Ureter (tissue), 1 donor: ENCODE data around the gene NOL6. TPM values are rescaled to one million over a fixed set of nuclear protein-coding genes. Genes with fewer than 3 reads are reported as not detected.
"Not testable (repeated sequence)": the region's sequence is repeated elsewhere in the genome, so short reads cannot be mapped to it uniquely, and the experiment has no call there.

Source experiments
- DNase-seq: peaks from one replicate; pipeline ENCODE4 v3.0.0-alpha.2; 2020; ENCODE audit warnings: low spot score
- total RNA-seq: library from RNA; stranded (reverse); gene quantifications from one replicate; pipeline ENCODE4 v1.2.4, GENCODE V29; 2023
- donor health status: DM: yes; HTN: yes; CAD: no.

Gene NOL6
- total RNA-seq = 83.5 TPM

- peak; percentile 99 for DNase-seq
Measured at GRCh38 chr9:33473643-33474352, at the start of gene NOL6. Gene NOL6, minus strand, starts transcription at chr9:33473924. Its CDS starts 82 bp downstream, at chr9:33473842.

GRCh38 chr9:33521861-33522260 is 48.1 kb upstream of the NOL6 start:
- not testable (repeated sequence) for DNase-seq

GRCh38 chr9:33517934-33518577 is 44.3 kb upstream of the NOL6 start:
- DNase-seq = not testable (repeated sequence)

- DNase-seq = no peak
Measured at GRCh38 chr9:33517373-33517772, 43.6 kb upstream of the NOL6 start.

GRCh38 chr9:33516397-33516796 is 42.7 kb upstream of the NOL6 start:
- not testable (repeated sequence) for DNase-seq

GRCh38 chr9:33515342-33515995 is 41.7 kb upstream of the NOL6 start:
- not testable (repeated sequence) for DNase-seq

GRCh38 chr9:33512535-33512934 is 38.8 kb upstream of the NOL6 start:
- not testable (repeated sequence) for DNase-seq

GRCh38 chr9:33511184-33511517 is 37.4 kb upstream of the NOL6 start:
- not testable (repeated sequence) for DNase-seq

- peak; percentile 57 for DNase-seq
Measured at GRCh38 chr9:33510262-33511183, 36.8 kb upstream of the NOL6 start.

GRCh38 chr9:33506626-33507370 is 33.1 kb upstream of the NOL6 start:
- no peak for DNase-seq

- no peak for DNase-seq
Measured at GRCh38 chr9:33498387-33498786, 24.7 kb upstream of the NOL6 start.

- DNase-seq = not testable (repeated sequence)
Measured at GRCh38 chr9:33493819-33494218, 20.1 kb upstream of the NOL6 start.

- no peak for DNase-seq
Measured at GRCh38 chr9:33489066-33489465, 15.3 kb upstream of the NOL6 start.

- not testable (repeated sequence) for DNase-seq
Measured at GRCh38 chr9:33485312-33485711, 11.6 kb upstream of the NOL6 start.

- peak; percentile 26 for DNase-seq
Measured at GRCh38 chr9:33480976-33481375, 7.3 kb upstream of the NOL6 start.

- DNase-seq = no peak
Measured at GRCh38 chr9:33480106-33480505, 6.4 kb upstream of the NOL6 start.

GRCh38 chr9:33476503-33476902 is 2.8 kb upstream of the NOL6 start:
- peak; percentile 14 for DNase-seq

GRCh38 chr9:33475357-33475756 is 1.6 kb upstream of the NOL6 start:
- peak; percentile 22 for DNase-seq

- DNase-seq = peak; percentile 37
Measured at GRCh38 chr9:33472881-33473615, 676 bp downstream of the NOL6 start.

GRCh38 chr9:33472171-33472880 is 1.4 kb downstream of the NOL6 start:
- DNase-seq = peak; percentile 26
